ENCODE results near the gene NRXN3.

NRXN3 gene

GRCh38 chr14:79608446-79608845 is 1438.3 kb downstream of the NRXN3 start:
- DNase-seq, result no peak

- DNase-seq, result no peak
These were observed 1443.5 kb downstream of the NRXN3 start for GRCh38 chr14:79613625-79614024.

DNA sequence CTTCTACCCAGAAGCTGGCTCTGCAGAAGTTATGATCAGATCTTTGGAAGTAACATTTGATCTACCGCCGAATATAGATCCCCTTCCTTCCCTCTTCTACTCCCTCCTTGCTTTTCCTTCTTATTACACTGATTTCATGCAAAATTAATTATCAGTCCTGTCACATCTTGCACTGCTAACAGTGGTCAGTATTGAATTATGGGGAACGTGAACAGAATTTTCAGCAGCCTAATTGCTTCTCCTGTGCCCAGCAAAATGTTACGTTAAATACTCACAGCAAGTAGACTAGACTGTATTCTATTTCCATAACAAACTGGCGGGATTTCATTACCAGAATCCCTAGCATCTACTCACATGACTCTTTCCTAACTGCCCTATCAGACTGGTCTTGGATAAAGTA is 1444.3 kb downstream of the NRXN3 start:
- no peak for DNase-seq

- no peak for DNase-seq
These were observed 1456.9 kb downstream of the NRXN3 start for GRCh38 chr14:79627058-79627457.

- DNase-seq, result no peak
These were observed 1459.5 kb downstream of the NRXN3 start for GRCh38 chr14:79629411-79630287.

DNA sequence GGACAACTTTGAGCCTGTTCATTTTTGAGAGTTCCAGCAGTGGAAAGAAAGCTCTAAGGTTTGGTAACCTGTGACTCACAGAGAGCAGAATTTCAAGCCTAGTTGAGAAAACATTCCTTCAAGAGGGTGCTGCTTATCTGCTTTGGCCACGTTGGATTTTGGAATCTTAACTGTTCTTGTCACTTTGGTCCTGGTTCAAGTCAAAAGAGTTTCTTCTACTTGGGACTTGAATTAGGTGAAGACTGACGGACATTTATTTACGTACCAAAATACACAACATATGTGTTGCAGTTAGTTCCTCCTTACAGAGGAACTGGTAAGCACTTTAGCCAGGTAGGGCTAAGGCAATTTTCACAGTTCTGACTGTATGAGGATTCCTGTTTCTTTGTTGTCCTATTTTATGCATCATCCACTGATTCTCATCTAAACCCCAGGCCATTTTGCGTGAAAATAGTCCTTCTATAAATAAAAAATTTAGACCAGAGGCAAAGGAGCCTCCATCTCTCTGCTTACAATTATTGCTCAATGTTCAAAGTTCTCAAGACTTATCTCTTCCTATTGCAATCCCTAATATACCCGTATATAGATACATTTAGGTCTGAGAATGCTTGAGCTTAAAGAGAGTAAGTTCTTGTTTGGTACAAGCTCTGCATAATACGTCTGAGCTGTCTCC is 1460.3 kb downstream of the NRXN3 start:
- DNase-seq, result no peak

DNA sequence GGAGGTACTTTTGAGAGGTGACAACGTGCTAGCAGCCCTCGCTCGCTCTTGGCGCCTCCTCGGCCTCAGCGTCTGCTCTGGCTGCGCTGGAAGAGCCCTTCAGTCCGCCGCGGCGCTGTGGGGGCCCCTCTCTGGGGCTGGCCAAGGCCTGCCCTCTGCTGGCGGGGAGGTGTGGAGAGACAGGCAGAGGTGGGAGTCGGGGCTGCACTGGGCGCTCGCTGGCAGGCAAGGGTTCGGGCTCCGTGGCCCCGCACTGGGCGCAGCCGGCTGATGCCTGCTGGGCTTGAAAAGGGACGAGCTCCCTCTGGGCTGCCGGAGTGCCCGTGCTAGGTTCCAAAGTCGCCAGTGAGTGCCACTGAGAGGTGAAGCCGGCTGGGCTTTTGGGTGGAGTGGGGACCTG is 1461.1 kb downstream of the NRXN3 start:
- DNase-seq, result no peak

- no peak for DNase-seq
These were observed 1468.6 kb downstream of the NRXN3 start for GRCh38 chr14:79638672-79639266.

DNA sequence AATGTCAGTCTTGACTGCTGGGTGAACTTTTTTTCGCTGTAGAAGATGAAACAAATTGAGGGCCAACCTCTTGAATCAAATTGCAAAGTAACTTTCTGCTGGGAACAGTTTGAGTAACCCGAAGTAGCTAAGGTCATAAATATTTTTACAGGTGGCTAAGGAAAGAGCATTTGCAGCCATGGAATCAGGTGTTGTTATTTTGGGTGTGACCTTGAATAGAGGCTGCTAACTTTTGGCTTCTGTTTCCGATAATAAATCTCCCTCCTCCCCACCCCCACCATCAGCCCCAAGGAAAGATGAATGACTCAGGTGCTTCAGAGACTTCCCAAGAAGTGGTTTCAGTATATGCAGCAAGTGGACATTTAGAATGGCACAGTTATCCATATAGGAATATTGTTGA is 1469.4 kb downstream of the NRXN3 start:
- no peak for DNase-seq

DNA sequence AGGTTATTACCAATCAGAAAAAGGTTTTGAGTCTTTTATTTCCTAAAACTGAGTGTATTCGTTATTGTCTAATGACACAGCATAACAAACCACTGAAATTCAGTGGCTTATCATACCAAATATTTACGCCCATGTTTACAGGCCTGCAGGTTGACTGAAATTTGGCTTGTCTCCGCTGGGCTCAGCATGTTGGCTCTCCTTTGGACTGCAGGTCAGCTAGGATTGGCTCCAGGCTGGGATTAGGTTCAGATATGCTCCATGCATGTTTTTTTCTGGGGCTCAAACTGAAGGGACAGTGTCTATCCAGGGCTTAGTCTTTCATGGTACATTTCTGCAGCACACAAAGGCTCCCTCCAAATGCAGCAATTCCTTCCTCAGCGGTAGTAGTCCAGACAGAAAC is 1471.2 kb downstream of the NRXN3 start:
- DNase-seq, result no peak

DNA sequence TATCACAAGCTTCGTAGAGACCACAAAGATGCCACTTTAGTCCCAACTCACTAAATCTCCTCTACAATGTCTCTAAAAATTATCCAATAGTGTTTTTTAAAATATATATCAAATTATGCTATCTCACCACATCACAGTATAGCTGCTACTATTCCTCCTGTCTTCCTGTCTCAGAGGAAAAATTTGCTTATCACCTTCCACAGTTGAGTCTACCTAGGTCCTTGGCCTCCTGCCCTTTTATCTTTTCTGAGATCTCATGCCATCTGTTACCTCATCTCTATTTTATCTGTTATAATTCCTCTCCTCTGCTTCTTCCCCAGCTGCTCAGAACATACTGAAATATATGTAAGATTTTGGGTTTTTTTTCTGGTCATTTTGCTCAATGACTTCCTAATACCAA is 1473.0 kb downstream of the NRXN3 start:
- DNase-seq, result no peak

DNA sequence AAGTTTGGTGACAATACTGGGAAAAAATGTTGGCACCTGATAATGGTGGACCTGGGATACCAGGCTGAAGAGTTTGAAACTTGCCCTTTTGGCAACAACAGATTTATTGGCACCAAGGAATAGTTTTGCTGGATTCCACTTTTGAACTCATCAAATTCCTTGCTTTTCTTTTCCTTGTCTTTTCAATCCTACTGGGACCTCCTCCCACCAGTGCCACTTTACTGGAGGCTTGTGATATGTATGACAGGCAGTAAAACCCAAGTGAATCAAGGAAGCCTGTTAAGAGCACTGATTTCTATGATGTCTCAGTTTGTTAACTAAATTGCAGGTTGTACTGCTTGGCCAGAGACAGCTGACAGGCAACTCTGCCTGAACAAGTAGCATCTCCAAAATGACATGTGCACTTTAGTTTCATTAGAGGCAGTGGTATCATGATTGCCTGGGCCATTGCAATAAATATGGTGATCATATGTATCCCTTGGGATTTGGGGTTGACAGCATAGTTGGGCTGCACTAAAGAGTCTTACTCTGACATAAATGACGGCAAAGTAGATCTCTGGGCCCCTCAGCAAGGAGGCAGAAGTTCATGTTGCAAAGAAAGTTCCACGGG is 1475.7 kb downstream of the NRXN3 start:
- DNase-seq, result no peak

GRCh38 chr14:79649856-79650255 is 1479.7 kb downstream of the NRXN3 start:
- no peak for DNase-seq

GRCh38 chr14:79652513-79653307 is 1482.5 kb downstream of the NRXN3 start:
- DNase-seq, result no peak

DNA sequence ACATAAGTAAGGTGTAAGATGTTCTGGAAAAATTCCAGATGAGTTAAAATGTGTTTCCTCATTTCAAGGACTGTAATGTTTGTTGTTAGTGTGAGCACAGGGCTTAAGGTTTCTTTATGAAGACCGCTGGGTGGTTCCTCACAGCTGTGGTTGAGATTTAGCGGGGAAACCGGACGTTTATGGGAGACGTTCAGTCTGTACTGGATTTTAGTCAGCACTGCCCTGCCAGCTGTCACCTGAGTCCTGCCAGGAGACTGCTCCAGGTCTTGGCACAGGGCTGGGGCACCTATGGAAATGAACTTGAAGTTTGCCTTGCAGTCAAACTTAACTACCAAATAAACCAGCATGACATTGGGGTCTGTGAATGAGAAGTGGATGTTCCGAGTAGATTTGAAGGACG is 1485.9 kb downstream of the NRXN3 start:
- DNase-seq, result no peak

GRCh38 chr14:79656496-79656895 is 1486.3 kb downstream of the NRXN3 start:
- no peak for DNase-seq

GRCh38 chr14:79658221-79658620 is 1488.0 kb downstream of the NRXN3 start:
- DNase-seq, result no peak

DNA sequence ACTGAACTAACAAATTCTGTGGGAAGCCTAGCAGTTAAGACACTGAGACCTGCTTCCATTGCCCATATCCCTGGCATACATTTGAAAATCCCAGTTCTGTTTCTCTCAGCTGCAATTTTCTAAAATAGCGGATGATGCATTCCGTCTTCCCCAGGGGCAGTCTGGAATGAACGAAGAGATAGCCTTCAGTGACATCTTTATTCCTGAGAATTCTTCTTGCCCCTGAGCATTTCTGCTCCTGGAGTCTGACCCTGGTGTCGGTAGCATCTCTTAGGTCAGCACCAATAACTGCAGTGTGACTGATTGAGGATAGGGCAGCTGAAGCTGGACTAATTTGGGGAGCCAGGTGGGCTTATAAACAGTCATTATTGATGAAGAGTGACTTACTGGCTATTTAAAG is 1488.6 kb downstream of the NRXN3 start:
- DNase-seq, result no peak

GRCh38 chr14:79660053-79660939 is 1490.1 kb downstream of the NRXN3 start:
- DNase-seq, result no peak

GRCh38 chr14:79661752-79662151 is 1491.6 kb downstream of the NRXN3 start:
- DNase-seq, result no peak

DNA sequence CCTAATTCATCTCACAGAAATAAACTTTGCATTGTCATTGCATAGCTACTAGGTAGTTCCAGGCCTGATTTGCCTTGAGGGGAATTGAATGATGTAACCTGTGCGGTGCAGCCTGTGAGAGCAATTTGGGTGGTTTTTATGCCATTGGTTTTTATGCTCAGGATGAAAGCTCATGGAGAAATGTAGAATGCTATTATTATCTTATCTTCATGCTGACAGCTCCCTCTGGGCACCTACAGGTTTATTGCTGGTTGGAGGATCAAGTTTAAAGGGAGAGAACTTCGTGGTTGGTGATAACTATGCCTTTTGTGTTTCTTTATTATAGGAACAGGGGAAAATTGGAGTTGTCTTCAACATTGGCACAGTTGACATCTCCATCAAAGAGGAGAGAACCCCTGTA is 1493.3 kb downstream of the NRXN3 start:
- DNase-seq, result no peak

GRCh38 chr14:79665556-79665955 is 1495.4 kb downstream of the NRXN3 start:
- DNase-seq, result no peak

All from NCI-H2029 treated with DMSO at 0.1 percent for 48 hours (cell line).